EH (cell line): ENCODE measurements around the gene SPSB1.

Source experiments
- DNase-seq: peaks from one replicate; pipeline ENCODE4 v3.0.0-alpha.2; 2015; ENCODE audit warnings: low read depth

Gene SPSB1

GRCh38 chr1:9391620-9392019 lies 98.9 kb downstream of the SPSB1 start:
- no peak for DNase-seq

GRCh38 chr1:9394010-9394409 lies 101.3 kb downstream of the SPSB1 start:
- no peak for DNase-seq

DNA sequence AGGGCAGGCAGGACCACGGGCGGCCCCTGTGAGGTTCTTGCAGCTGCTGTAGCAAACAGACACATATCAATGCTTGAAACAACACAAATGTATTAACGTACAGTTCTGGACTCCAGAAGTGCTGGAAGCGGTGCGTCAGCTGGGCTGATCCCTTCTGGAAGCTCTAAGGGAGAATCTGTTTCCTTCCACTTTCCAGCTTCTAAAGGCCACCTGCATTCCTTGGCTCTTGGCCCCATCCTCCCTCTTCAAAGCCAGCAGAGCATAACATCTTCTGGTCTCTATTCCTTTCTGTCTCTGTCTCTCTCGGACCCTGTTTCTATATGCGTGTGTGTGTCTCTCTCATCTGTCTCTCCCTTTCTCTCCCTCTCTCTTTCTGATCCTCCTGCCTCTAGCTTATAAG lies 102.3 kb downstream of the SPSB1 start:
- DNase-seq = no peak

DNA sequence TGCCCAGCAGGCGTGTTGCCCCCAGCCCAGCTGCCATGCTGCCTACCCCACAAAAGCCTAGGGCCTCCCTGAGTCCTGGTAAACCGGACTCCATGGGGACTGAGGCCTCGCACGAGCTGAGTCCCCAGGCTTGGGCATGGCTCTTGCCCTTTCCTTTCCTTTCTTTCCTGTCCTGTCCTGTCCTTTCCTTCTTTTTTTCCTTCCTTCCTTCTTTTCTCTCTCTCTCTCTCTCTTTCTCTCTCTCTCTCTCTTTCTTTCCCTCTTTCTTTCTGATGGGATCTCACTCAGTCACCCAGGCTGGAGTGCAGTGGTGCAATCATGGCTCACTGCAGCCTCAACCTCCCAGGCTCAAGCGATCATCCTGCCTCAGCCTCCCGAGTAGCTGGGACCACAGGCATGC lies 104.4 kb downstream of the SPSB1 start:
- no peak for DNase-seq

- peak; percentile 64 for DNase-seq
These were observed 105.4 kb downstream of the SPSB1 start for GRCh38 chr1:9397997-9398526.

GRCh38 chr1:9399510-9400424 lies 107.1 kb downstream of the SPSB1 start:
- DNase-seq = peak; percentile 42

- peak; percentile 47 for DNase-seq
These were observed 107.9 kb downstream of the SPSB1 start for GRCh38 chr1:9400425-9401079.

- no peak for DNase-seq
These were observed 108.4 kb downstream of the SPSB1 start for GRCh38 chr1:9401080-9401453.

DNA sequence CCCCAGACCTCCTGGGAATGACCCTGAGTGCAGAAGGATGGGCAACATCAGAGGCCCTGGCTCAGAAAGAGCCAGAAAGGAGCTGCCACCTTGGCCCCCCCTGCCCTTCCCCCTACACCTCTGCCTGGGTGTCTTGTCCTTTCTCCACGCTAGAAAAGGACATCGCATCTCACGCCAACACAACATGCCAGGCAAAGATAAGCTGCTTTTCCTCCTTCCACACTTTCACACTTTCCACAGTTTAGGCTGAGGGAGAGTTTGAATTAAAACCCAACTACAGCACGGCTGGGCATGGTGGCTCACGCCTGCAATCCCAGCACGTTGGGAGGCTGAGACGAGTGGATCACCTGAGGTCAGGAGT lies 109.5 kb downstream of the SPSB1 start:
- no peak for DNase-seq

- no peak for DNase-seq
These were observed 110.1 kb downstream of the SPSB1 start for GRCh38 chr1:9402717-9403225.

- no peak for DNase-seq
These were observed 111.6 kb downstream of the SPSB1 start for GRCh38 chr1:9404117-9404914.

DNA sequence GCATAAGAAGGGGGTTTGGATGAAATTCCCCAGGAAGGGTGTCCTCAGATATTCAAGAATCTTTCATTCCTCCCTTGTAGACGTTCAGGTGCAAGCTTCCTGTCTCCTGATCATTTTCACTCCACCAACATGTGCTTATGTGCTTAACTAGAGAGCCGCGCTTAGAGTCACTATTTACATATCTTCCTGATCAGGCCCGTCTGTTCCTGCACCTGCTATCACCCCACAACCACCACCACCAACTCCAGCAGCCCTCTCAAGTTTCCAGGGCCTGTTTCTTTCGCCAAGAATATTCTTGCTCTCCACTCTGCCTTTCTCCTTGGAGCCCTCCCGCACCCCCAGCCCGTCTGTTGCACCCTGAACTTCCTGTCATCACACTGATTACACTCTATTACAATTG lies 113.4 kb downstream of the SPSB1 start:
- no peak for DNase-seq

DNA sequence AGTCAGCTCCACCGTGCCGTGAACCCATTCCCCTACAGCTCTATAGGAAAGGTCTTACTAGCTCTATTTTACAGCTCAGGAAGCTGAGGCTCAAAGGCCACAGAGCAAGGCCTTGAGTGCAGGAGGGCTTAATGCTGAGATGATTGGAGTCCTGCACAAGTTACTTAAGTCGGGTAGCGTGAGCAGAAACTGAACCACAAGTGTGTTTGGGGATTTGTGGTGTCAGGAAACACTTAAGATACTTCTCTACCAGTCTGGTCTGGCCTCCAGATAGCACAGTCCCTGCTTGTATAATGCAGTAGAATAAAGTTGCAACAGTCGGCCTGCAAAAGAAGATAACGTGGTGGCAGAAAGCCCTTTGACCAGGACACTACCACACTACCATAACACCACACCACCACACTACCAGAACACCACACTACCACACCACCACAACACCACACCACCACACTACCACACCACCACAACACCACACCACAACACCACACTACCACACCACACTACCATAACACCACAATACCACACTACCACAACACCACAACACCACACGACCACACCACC lies 118.1 kb downstream of the SPSB1 start:
- DNase-seq = peak; percentile 48

DNA sequence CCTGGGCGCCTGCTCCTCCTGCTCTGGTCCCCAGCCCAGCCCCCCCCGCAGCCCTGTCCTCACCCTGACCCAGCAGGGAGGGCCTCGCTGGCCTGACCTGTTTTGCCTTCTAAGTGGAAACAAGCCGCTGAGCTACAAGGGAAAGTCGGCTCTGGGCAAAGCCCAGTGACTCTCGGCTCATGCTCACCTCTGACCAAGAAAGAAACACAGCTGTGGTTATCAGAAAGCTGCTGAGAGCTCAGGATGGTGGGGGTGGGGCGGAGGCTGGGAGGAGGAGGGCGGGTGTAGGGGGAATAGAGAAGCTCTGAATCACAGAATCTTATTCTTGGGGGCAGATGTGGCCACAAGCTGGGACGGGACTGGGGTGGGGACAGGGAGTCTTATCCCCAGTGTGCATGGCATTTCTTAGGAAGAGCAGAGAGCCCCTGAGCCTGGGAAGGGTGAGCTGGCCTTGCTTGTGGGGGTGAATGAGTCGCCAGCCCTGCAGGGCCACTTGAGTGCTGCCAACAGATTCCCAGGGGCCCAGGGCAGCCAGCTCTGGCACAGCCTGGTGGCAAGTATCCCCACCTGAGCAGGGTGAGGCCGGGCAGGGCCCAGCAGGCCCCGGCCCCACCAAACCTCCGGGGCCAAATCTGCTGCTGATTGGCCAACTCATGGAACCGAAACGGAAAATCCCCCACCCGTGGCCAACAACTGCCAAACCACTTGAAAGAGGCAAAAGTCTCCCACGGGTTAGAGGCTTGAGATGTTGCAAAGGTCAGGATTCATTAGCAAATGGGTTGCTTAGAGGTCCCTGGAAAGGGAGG lies 120.6 kb downstream of the SPSB1 start:
- DNase-seq = peak; percentile 96

DNA sequence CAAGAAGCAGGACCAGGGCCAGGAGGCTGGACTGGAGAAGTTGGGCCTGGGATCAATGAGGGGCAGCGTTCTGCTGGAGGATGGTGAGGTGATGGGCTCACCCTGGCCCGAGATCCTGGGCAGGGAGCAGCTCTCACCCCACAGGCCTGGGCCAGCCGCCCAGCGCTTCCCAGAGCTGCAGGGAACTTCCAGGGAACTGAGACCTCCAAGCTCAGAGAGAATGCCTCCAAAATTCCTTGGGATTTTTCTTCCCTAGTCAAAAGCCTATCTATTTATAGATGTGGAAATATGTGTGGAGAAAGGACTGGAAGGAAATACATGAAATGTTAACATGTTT lies 121.2 kb downstream of the SPSB1 start:
- DNase-seq = peak; percentile 96

- no peak for DNase-seq
These were observed 123.8 kb downstream of the SPSB1 start for GRCh38 chr1:9416506-9416905.

DNA sequence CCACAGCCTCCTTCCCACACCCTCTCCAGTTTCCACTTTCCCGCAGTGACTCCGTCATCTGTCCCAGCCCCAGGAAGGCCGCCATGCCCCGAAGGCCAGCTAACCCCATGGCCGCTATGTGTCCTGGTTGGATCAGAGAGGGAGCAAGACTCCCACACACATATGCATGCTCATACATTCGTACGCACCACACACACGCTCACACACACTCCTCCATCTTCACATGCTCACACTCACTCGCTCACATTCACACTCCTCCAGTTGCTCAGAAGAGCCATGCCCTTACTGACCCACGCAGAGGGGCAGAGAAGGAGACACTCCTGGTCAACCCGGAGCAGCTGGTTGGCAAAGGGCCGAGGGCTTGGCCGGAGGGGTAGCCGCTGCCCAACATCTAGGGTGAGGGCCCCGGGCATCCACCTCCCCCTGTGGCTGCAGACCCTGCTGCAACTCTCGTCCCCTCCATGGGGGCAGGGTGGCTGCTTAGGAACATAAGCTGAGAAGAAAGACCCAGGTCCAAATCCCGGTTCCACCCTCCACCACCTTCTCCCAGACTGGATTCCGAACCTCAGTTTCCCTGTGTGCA lies 124.3 kb downstream of the SPSB1 start:
- DNase-seq = no peak

- no peak for DNase-seq
These were observed 125.0 kb downstream of the SPSB1 start for GRCh38 chr1:9417695-9418094.

DNA sequence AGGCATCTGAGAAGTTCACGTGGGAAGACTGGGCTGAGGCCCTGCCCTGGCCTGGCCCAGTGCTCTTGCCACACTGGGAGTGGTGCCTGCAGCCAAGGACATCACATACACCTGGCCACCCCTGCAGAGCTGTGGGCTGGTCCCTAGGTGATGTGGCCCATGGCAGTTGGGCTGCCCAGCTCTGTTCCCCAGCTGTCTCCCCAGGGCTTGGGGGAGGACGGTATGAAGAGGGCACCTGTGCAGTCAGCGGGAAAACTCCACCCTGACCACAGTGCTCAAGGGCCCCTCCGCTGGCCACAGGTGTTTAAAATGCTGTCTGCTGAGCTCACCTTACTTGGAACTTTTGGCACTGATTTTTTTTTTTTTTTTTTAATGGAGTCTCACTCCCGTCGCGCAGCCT lies 126.2 kb downstream of the SPSB1 start:
- no peak for DNase-seq
